ENCODE measurements around the gene MLF2.
"Not testable (repeated sequence)": the region's sequence is repeated elsewhere in the genome, so short reads cannot be mapped to it uniquely, and the experiment has no call there.

MLF2 gene

GRCh38 chr12:6764011-6764828, 11.3 kb upstream of the MLF2 start:
- DNase-seq, result peak; percentile 26

- DNase-seq, result no peak
Measured at GRCh38 chr12:6763380-6763779, 10.4 kb upstream of the MLF2 start.

GRCh38 chr12:6759741-6760140, 6.8 kb upstream of the MLF2 start:
- no peak for DNase-seq

GRCh38 chr12:6758506-6759095, 5.7 kb upstream of the MLF2 start:
- no peak for DNase-seq

- DNase-seq, result no peak
Measured at GRCh38 chr12:6757028-6757690, 4.2 kb upstream of the MLF2 start.

- DNase-seq, result no peak
Measured at GRCh38 chr12:6754411-6754810, 1.5 kb upstream of the MLF2 start.

GRCh38 chr12:6753772-6754356, 923 bp upstream of the MLF2 start:
- no peak for DNase-seq

- peak; percentile 41 for DNase-seq
Measured at GRCh38 chr12:6752167-6752920, 597 bp downstream of the MLF2 start.

- DNase-seq, result no peak
Measured at GRCh38 chr12:6751767-6752166, 1.2 kb downstream of the MLF2 start.

GRCh38 chr12:6750506-6750905, 2.4 kb downstream of the MLF2 start:
- no peak for DNase-seq

- no peak for DNase-seq
Measured at GRCh38 chr12:6748761-6749160, 4.2 kb downstream of the MLF2 start.

- DNase-seq, result no peak
Measured at GRCh38 chr12:6747216-6747615, 5.7 kb downstream of the MLF2 start.

GRCh38 chr12:6745741-6746525, 7.0 kb downstream of the MLF2 start:
- DNase-seq, result no peak

GRCh38 chr12:6743300-6743699, 9.6 kb downstream of the MLF2 start:
- not testable (repeated sequence) for DNase-seq

GRCh38 chr12:6742834-6743233, 10.1 kb downstream of the MLF2 start:
- DNase-seq, result no peak

- not testable (repeated sequence) for DNase-seq
Measured at GRCh38 chr12:6742080-6742479, 10.9 kb downstream of the MLF2 start.

GRCh38 chr12:6736754-6737153, 16.2 kb downstream of the MLF2 start:
- no peak for DNase-seq

GRCh38 chr12:6735448-6736191, 17.3 kb downstream of the MLF2 start:
- peak; percentile 47 for DNase-seq

- no peak for DNase-seq
Measured at GRCh38 chr12:6734506-6735387, 18.2 kb downstream of the MLF2 start.

GRCh38 chr12:6730169-6730568, 22.8 kb downstream of the MLF2 start:
- no peak for DNase-seq
